Measurements from ENCODE around the gene ENTPD8.

- TF ChIP-seq CTCF (IDR thresholded peaks at IDR 0.05) (no peak), POLR2A (IDR thresholded peaks at IDR 0.05) (no peak)
Observed at GRCh38 chr9:137470785-137471184, 29.6 kb upstream of the ENTPD8 start.

Measured in uterus (tissue), 2 donors.